Psoas muscle (tissue), 8 donors: ENCODE measurements around the gene KRTAP12-2. TPM values are rescaled to one million over a fixed set of nuclear protein-coding genes. Genes with fewer than 3 reads are reported as not detected.
A peak's percentile ranks its signal among the peaks of the same experiment; 100 is the strongest.

Source experiments
- ATAC-seq, 4 donors: fragments of 200-7000 bp; cut with Tn5 transposase; one replicate each; pipeline ENCODE4 v1.9.1; 2020; ENCODE audit warnings: moderate library complexity in 3 of 4, mild to moderate bottlenecking in 2 of 4
- DNase-seq, 2 donors: peaks; one replicate each; pipeline ENCODE4 v3.0.0-alpha.2; 2020
- H3K27ac ChIP-seq: fragments of 200-600 bp; one replicate; pipeline ENCODE4 v1.8.0; 2022
- H3K27me3 ChIP-seq, 3 donors: fragments of 200-600 bp in 1 of 3; one replicate each; pipeline versions ENCODE4 v1.6.1 to v1.8.0; 2013 to 2022; ENCODE audit warnings: low read length in 2 of 3, mild to moderate bottlenecking in 2 of 3, moderate library complexity in 1 of 3; ENCODE audit not compliant: insufficient read depth in 3 of 3
- H3K36me3 ChIP-seq, 2 donors: fragments of 200-600 bp in 1 of 2; one replicate each; pipeline versions ENCODE4 v1.6.1 to v1.8.0; 2013 to 2022; ENCODE audit warnings: low read depth in 1 of 2, mild to moderate bottlenecking in 1 of 2, moderate library complexity in 1 of 2; ENCODE audit not compliant: insufficient read depth in 1 of 2
- H3K4me1 ChIP-seq: fragments of 200-600 bp; one replicate; pipeline ENCODE4 v1.8.0; 2022
- H3K4me3 ChIP-seq: fragments of 200-600 bp; one replicate; pipeline ENCODE4 v1.8.0; 2022; ENCODE audit warnings: mild to moderate bottlenecking
- H3K9me3 ChIP-seq: fragments of 200-600 bp; one replicate; pipeline ENCODE4 v1.8.0; 2022
- WGBS, 3 donors: extraction: QIAGEN DNeasy Blood & Tissue Kit; methylation state at CpG; one replicate each; pipeline versions ENCODE4 v1.1.6 to v1.1.7; 2013; 5-methylcytosine and 5-hydroxymethylcytosine counted together
- intact Hi-C, 2 donors: fragments of 100-400 bp; cut with DNase I; formaldehyde crosslinking; loops; one replicate each; pipeline versions ENCODE4 v1.11.0 to v1.14.2; 2022
- polyA plus RNA-seq, 3 donors: library from polyadenylated mRNA; stranded (reverse); fragments of 200-250 nt; gene quantifications; one replicate each; pipeline ENCODE4 v1.2.3, GENCODE V29; 2013
- total RNA-seq, 4 donors: library from RNA; stranded (reverse); fragmentation: NEBNext Ultra II Directional in 2 of 4; extraction: Animal tissue kit (Norgen Biotek cat#: 25700) in 2 of 4; gene quantifications; one replicate each; pipeline versions ENCODE4 v1.2.1 to v1.2.4, GENCODE V29; 2021 to 2023
- TF ChIP-seq, protein P1 (sequence below): fragments of 200-600 bp; IDR thresholded peaks from one replicate; pipeline ENCODE4 v1.8.0; 2022; ENCODE audit warnings: antibody characterized with exemption
- donor health status: healthy with polysubstance abuse.
- donor health status: DM: no; HTN: no; CAD: no; lungs with moderate emphysema.
- donor health status: Bipolar disorder and iron deficiency.
- donor health status: healthy.
- donor health status: DM: yes; HTN: yes; CAD: no.
- donor health status: DM: no; HTN: no; CAD: no.
- donor health status: DM: no; HTN: no; CAD: no.
- donor health status: DM: yes; HTN: yes; CAD: no.

The KRTAP12-2 gene
- total and polyA plus RNA-seq, 7 donors = not detected

DNA sequence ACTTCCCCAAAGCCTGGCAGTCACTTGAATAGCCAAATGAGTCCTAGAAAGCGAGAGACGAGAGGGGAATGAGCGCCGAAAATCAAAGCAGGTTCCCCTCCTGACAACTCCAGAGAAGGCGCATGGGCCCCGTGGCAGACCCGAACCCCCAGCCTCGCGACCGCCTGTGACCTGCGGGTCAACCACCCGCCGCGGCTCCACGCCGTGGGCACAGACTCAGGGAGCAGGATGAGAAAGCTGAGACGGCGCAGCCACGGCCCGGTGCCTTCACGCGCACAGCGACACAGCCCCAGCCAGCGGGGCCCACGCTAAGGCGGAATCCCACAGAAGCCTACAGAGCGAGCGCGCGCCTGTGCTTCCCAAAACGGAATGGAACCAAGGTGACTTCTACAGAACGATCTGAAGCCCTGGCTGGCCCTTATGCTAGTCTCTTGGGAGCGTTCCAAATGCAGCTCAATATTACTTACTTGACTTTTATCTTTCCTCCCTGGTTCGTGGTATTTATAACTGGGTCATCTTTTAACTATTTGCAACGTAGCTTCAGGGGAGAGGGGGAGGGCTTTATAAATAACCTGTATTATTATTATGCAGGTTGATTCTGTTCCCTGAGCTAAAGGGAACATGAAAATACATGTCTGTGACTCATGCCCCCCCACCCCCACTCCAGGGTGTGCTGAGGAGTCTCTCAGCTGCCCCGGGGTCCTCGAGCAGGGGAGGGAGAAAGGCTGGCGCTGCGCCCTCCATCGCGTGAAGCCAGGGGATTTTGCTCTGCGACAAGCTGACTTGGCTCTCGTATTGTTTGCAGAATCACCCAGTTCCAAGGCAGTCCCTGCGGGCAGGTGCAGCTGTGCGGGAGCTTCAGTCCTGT, 42.9 kb upstream of the KRTAP12-2 start:
- Histone ChIP-seq H3K4me3 (no peak overlapping the region), H3K9me3 (no peaks in the 10 kb centered on the region), H3K27me3 (peaks cover 0 to 94% (median 52%) of the 10 kb centered on the region in 3 donors), H3K4me1 (no peaks in the 10 kb centered on the region), H3K36me3 (no peaks in the 10 kb centered on the region), H3K27ac (no peak overlapping the region)
- peak in 1 of 4 donors; percentile 20 for ATAC-seq
- TF ChIP-seq, protein P1, sequence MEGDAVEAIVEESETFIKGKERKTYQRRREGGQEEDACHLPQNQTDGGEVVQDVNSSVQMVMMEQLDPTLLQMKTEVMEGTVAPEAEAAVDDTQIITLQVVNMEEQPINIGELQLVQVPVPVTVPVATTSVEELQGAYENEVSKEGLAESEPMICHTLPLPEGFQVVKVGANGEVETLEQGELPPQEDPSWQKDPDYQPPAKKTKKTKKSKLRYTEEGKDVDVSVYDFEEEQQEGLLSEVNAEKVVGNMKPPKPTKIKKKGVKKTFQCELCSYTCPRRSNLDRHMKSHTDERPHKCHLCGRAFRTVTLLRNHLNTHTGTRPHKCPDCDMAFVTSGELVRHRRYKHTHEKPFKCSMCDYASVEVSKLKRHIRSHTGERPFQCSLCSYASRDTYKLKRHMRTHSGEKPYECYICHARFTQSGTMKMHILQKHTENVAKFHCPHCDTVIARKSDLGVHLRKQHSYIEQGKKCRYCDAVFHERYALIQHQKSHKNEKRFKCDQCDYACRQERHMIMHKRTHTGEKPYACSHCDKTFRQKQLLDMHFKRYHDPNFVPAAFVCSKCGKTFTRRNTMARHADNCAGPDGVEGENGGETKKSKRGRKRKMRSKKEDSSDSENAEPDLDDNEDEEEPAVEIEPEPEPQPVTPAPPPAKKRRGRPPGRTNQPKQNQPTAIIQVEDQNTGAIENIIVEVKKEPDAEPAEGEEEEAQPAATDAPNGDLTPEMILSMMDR = no peak
- intact Hi-C loops = no loop called here
- peak in 1 of 2 donors; percentile 38 for DNase-seq
- WGBS, 3 donors = 1 to 3% (median 1%) methylated on average over 45 of the region's 45 CpGs

DNA sequence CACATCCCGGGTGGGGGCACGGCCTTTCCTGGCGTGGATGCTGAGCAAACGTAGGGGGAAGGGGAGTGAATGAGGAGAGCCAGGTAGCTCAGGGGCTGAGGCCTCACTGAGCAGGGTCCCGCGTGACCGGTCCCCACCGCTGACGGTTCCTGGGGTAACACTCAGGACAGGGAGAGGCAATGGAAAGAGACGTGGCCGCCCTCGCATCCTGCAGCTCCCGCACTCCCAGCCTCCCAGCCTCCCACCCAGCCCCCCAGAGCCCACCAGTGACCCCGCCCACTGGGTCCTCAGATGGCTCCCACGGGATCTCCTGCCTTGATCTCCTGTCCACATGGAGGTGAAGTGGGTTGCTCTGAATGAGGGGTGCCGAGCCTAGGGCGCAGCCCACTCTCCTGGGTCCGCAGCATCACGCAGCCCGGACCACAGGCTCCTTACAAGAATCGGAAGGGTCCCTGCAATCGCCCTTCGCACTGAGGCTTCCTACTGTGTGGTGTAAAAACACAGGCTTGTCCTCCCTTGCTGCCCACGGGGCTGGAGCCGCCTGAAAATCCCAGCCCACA, 42.2 kb upstream of the KRTAP12-2 start:
- H3K9me3 ChIP-seq = no peaks in the 10 kb centered on the region
- ATAC-seq = no peak
- peaks cover 0 to 95% (median 57%) of the 10 kb centered on the region in 3 donors for H3K27me3 ChIP-seq
- no peaks in the 10 kb centered on the region for H3K36me3 ChIP-seq
- TF ChIP-seq, protein P1 = no peak
- 3 to 4% (median 4%) methylated on average over 23 to 25 of the region's 25 CpGs for WGBS, 3 donors
- H3K4me3 ChIP-seq = no peak overlapping the region
- intact Hi-C loops = no loop called here
- peak in 1 of 2 donors; percentile 30 for DNase-seq
- H3K4me1 ChIP-seq = no peaks in the 10 kb centered on the region
- no peak overlapping the region for H3K27ac ChIP-seq

DNA sequence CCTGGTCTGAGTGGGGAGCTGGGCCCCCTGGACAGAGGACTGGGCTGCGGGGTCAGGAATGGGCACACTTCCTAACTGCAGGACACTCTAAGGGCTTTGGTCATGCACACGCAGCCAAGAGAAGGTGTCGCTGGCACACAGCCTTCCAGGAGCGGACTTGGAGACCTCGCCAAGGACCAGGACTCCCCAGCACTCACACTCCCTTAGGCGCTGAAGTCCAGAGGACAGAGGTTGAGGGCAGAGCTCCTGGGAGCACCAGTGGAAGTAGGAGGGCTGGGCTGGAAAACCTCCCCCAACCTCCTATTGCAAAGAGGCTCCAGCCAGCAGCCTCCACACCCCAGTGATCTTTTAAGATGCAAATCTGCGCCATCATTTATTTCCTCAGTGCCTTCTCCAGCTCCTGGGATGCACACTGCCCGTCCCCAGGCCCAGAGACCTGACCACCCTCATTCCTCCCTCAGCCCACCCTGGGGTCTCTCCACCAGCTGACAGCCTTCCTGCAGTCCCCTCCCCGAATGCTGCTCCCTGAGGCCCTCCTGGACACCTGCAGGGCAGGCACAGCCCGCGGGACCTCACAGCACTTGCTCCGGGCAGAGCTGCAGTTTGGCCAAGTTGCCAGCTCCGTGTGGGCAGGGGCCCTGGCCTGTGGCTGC, 41.6 kb upstream of the KRTAP12-2 start:
- TF ChIP-seq, protein P1 = no peak
- no peak for ATAC-seq

DNA sequence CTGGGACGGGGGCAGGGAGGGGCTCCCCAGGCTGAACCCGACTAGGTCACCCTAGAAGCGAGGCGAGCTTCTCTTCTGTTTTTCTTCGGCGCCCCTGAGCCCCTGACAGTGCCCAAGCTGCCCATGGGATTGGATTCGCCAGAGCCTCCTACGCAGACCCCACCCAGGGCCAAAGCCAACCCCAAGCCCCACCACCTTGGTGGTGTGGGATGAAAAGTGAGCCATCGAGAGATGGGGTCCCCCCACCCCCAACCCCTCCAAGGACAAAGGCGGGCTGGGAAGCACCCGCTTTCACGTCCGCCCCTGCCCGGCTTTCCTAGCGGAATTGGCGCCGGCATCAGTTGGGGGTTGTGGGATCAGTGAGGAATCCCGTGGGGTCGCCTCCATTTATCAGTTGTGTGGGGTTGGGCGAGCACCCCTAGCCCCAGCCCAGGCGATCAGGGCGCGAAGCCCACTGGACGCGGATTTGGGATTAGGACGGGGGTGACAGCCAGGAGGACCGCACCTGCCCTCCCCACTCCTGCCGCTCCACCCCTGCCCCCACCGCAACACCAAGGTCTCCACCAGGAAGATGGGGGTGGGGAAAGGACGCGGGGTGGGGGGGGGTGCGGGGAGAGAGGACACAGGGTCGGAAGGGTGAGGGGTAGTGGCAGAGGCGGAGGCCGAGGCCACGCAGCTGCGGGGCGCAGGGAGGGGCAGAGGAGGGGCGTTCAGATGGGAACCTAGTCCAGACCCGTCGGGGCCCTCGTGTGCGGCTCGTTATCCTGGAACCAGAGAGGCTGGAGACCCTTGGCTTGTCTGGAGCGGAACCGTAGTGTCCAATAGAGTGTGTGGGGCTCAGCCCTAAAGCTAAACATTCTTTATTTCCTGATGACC, 40.2 kb upstream of the KRTAP12-2 start:
- Histone ChIP-seq H3K4me1 (no peaks in the 10 kb centered on the region), H3K36me3 (no peaks in the 10 kb centered on the region), H3K9me3 (no peaks in the 10 kb centered on the region), H3K27me3 (peaks cover 0 to 95% (median 55%) of the 10 kb centered on the region in 3 donors), H3K27ac (no peak overlapping the region), H3K4me3 (no peak overlapping the region)
- peak in 1 of 2 donors; percentile 23 for DNase-seq
- WGBS, 3 donors = 2 to 3% (median 3%) methylated on average over 38 to 46 of the region's 46 CpGs
- TF ChIP-seq, protein P1 = no peak
- no peak for ATAC-seq
- intact Hi-C loops = no loop called here

More for the DNA sequence above, 41.6 kb upstream of the KRTAP12-2 start:
- no peaks in the 10 kb centered on the region for H3K4me1 ChIP-seq
- 0 to 1% (median 1%) methylated on average over 13 of the region's 13 CpGs for WGBS, 3 donors
- no peaks in the 10 kb centered on the region for H3K36me3 ChIP-seq
- H3K27me3 ChIP-seq = peaks cover 0 to 95% (median 57%) of the 10 kb centered on the region in 3 donors
- H3K27ac ChIP-seq = no peak overlapping the region
- DNase-seq = peak in 1 of 2 donors; percentile 22
- no peak overlapping the region for H3K4me3 ChIP-seq
- intact Hi-C loops = no loop called here
- no peaks in the 10 kb centered on the region for H3K9me3 ChIP-seq
